GM23248 (cell line): Measurements from ENCODE around the gene CPNE5.

Experiments used
- EZH2 ChIP-seq: fragments of 200-600 bp; sonication (generic); IDR thresholded peaks from 2 replicates; pipeline ENCODE4 v1.6.1; 2018; ENCODE audit warnings: antibody characterized with exemption, mild to moderate bottlenecking; ENCODE audit not compliant: insufficient read depth, poor library complexity, severe bottlenecking
- EZH2phosphoT487 ChIP-seq: fragments of 200-600 bp; sonication (generic); IDR thresholded peaks from 2 replicates; pipeline ENCODE4 v1.6.1; 2018; ENCODE audit warnings: antibody characterized with exemption, moderate library complexity, mild to moderate bottlenecking, low read depth; ENCODE audit not compliant: insufficient read depth

DNA sequence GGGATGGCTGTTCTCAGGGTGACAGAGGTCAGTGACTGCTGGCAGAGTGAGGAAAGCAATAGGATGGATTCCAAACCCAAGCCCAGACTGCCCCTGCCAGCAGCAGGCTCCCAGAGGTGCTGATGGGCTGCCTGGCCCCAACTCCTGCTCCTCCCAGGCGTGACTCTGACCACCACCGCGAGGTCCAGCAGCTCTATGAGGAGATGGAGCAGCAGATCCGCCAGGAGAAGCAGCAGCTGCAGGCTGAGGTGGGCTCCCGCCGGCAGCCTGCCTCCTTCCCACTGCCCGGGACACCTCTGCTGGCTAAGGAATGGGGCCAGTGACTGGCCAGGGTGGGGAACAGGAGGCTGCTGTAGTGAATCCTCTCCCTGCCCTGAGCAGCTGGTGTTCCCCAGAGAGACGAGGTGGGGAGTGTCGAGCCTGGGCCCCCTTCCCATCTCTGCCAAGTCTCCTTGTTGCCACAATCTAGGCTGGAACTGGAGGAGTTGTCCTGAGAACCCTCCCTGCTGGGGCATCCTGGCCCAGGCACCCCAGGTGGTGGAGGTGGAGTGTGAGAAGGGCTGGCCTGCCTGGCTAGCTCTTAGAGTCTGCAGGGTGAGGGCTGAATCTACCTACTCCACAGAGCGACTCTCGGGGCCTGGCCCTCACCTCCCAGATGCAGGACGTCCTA, 121.2 kb downstream of the CPNE5 start:
- no peak for TF ChIP-seq EZH2
- TF ChIP-seq EZH2phosphoT487, result no peak
